A549 (cell line): ENCODE data around the gene B3GALT4. TPM values are rescaled to one million over a fixed set of nuclear protein-coding genes. Genes with fewer than 3 reads are reported as not detected.
A peak's percentile ranks its signal among the peaks of the same experiment; 100 is the strongest.

Source experiments
- ATAC-seq, 2 experiments: fragments of 200-7000 bp in 1 of 2; fragments of >200 bp in 1 of 2; cut with Nextera tagmentation in 1 of 2; cut with Tn5 transposase in 1 of 2; 3 replicates each; pipeline versions ENCODE4 v1.8.0 to v1.9.1; 2018 to 2020; ENCODE audit warnings: mild to moderate bottlenecking in 1 of 2, moderate library complexity in 1 of 2
- CTCF ChIA-PET: fragments of 300-600 bp; sonication (Branson Sonifier 250); formaldehyde crosslinking; extraction: SDS; loops from one replicate; lab custom pipeline; 2021; ENCODE audit warnings: antibody characterized with exemption, inconsistent platforms; lab: Yijun Ruan, JAX
- POLR2A ChIA-PET: fragments of 350-600 bp; formaldehyde crosslinking; extraction: SDS; loops from one replicate; lab custom pipeline; 2021; ENCODE audit warnings: antibody characterized with exemption, inconsistent platforms; lab: Yijun Ruan, JAX
- DNase-seq, 2 experiments: peaks; one replicate each; pipeline versions ENCODE4 v3.0.0 to v3.0.0-alpha.2; 2011 to 2016; ENCODE audit warnings: low read depth in 1 of 2, low spot score in 1 of 2
- FAIRE-seq: peaks from 2 replicates; lab custom pipeline; 2011; peaks lifted over from hg19 to GRCh38; lab: Jason Lieb, UNC
- H3K27ac ChIP-seq, 2 experiments: fragments of >200 bp; sonication (Bioruptor Twin); formaldehyde crosslinking; 3 replicates each; pipeline ENCODE4 v1.5.1; 2016 to 2017
- H3K4me1 ChIP-seq: fragments of >200 bp; sonication (Bioruptor Twin); formaldehyde crosslinking; 3 replicates; pipeline ENCODE4 v1.6.1; 2016
- H3K4me2 ChIP-seq: fragments of >200 bp; sonication (Bioruptor Twin); formaldehyde crosslinking; 3 replicates; pipeline ENCODE4 v1.6.1; 2016
- H3K4me3 ChIP-seq: fragments of >200 bp; sonication (Bioruptor Twin); formaldehyde crosslinking; 3 replicates; pipeline ENCODE4 v1.5.1; 2016
- H3K9me3 ChIP-seq: fragments of >200 bp; sonication (Bioruptor Twin); formaldehyde crosslinking; 3 replicates; pipeline ENCODE4 v1.6.1; 2016
- BCL3 ChIP-seq: fragments of >200 bp; sonication (Bioruptor Twin); formaldehyde crosslinking; IDR thresholded peaks from 3 replicates; pipeline ENCODE4 v1.6.1; 2016
- CBX2 ChIP-seq: fragments of 200-600 bp; sonication (generic); IDR thresholded peaks from 2 replicates; pipeline ENCODE4 v1.6.1; 2016; ENCODE audit warnings: low read depth, mild to moderate bottlenecking, borderline replicate concordance
- CBX8 ChIP-seq: fragments of 200-600 bp; sonication (generic); IDR thresholded peaks from 2 replicates; pipeline ENCODE4 v1.6.1; 2016
- CTCF ChIP-seq: fragments of >200 bp; sonication (Bioruptor Twin); formaldehyde crosslinking; IDR thresholded peaks from 3 replicates; pipeline ENCODE4 v1.5.1; 2016
- EHF ChIP-seq: fragments of 250-450 bp; sonication (Bioruptor Pico); IDR thresholded peaks from 2 replicates; pipeline ENCODE4 v1.5.0; 2020; ENCODE audit warnings: mild to moderate bottlenecking
- GATA3 ChIP-seq: IDR thresholded peaks from 2 replicates; pipeline ENCODE4 v1.6.1; 2012; ENCODE audit warnings: borderline replicate concordance
- HDAC2 ChIP-seq: fragments of 200-600 bp; sonication (generic); IDR thresholded peaks from 2 replicates; pipeline ENCODE4 v1.6.1; 2016
- HEYL ChIP-seq: fragments of 250-450 bp; sonication (Bioruptor Pico); IDR thresholded peaks from 2 replicates; pipeline ENCODE4 v1.8.0; 2021; ENCODE audit warnings: mild to moderate bottlenecking, moderate library complexity
- HOXB13 ChIP-seq: fragments of 250-450 bp; sonication (Bioruptor Pico); IDR thresholded peaks from 2 replicates; pipeline ENCODE4 v1.5.0; 2020; ENCODE audit warnings: low read depth, mild to moderate bottlenecking, moderate library complexity
- HOXB5 ChIP-seq: fragments of 250-450 bp; sonication (Bioruptor Pico); IDR thresholded peaks from 2 replicates; pipeline ENCODE4 v1.5.0; 2020; ENCODE audit warnings: mild to moderate bottlenecking, moderate library complexity
- JUN ChIP-seq, 2 experiments: fragments of >200 bp; sonication (Bioruptor Twin); formaldehyde crosslinking; IDR thresholded peaks; 2 replicates in 1 of 2; 3 replicates in 1 of 2; pipeline ENCODE4 v1.6.1; 2016 to 2017
- KDM5A ChIP-seq: fragments of 200-600 bp; sonication (generic); IDR thresholded peaks from 2 replicates; pipeline ENCODE4 v1.6.1; 2016; ENCODE audit warnings: antibody characterized with exemption, mild to moderate bottlenecking
- MAZ ChIP-seq: fragments of 150-350 bp; IDR thresholded peaks from 2 replicates; pipeline ENCODE4 v1.6.1; 2014; ENCODE audit warnings: antibody characterized with exemption, low read depth, low read length, borderline replicate concordance
- MYC ChIP-seq: IDR thresholded peaks from 2 replicates; pipeline ENCODE4 v1.6.1; 2012; ENCODE audit warnings: mild to moderate bottlenecking, inconsistent platforms, low read length, improper control_type of control experiment, borderline replicate concordance
- RAD21 ChIP-seq, 2 experiments: fragments of >200 bp in 1 of 2; sonication (Bioruptor Twin) in 1 of 2; formaldehyde crosslinking in 1 of 2; IDR thresholded peaks in 1 of 2; conservative IDR thresholded peaks in 1 of 2; 2 replicates in 1 of 2; 3 replicates in 1 of 2; pipeline ENCODE4 v1.6.1; 2012 to 2018; ENCODE audit warnings: inconsistent platforms in 1 of 2
- RCOR1 ChIP-seq: fragments of 150-350 bp; IDR thresholded peaks from 2 replicates; pipeline ENCODE4 v1.6.1; 2014; ENCODE audit warnings: antibody characterized with exemption, low read length, low read depth
- RNF2 ChIP-seq: fragments of 200-600 bp; sonication (generic); IDR thresholded peaks from 2 replicates; pipeline ENCODE4 v1.6.1; 2016; ENCODE audit warnings: low read depth, mild to moderate bottlenecking, antibody characterized with exemption, moderate library complexity, borderline replicate concordance
- SMC3 ChIP-seq: fragments of >200 bp; sonication (Bioruptor Twin); formaldehyde crosslinking; IDR thresholded peaks from 3 replicates; pipeline ENCODE4 v1.6.1; 2018; ENCODE audit warnings: inconsistent platforms
- SREBF2 ChIP-seq: fragments of 450-650 bp; IDR thresholded peaks from 2 replicates; pipeline ENCODE4 v1.6.1; 2014; ENCODE audit warnings: mild to moderate bottlenecking, moderate library complexity
- TP53 ChIP-seq: fragments of 250-450 bp; sonication (Bioruptor Pico); IDR thresholded peaks from 2 replicates; pipeline ENCODE4 v1.5.0; 2021; ENCODE audit warnings: mild to moderate bottlenecking, moderate library complexity
- ZC3H11A ChIP-seq: fragments of 450-650 bp; IDR thresholded peaks from 2 replicates; pipeline ENCODE4 v1.6.1; 2014; ENCODE audit warnings: antibody characterized with exemption, mild to moderate bottlenecking
- ZNF302 ChIP-seq: fragments of 250-450 bp; sonication (Bioruptor Pico); IDR thresholded peaks from 2 replicates; pipeline ENCODE4 v1.9.0; 2021; ENCODE audit warnings: inconsistent platforms, mild to moderate bottlenecking, moderate library complexity
- ZSCAN20 ChIP-seq: fragments of 250-450 bp; sonication (Bioruptor Pico); IDR thresholded peaks from 2 replicates; pipeline ENCODE4 v1.8.0; 2022; ENCODE audit warnings: mild to moderate bottlenecking, moderate library complexity
- WGBS: methylation state at CpG from one replicate; pipeline ENCODE4 v1.1.6; 2017; ENCODE audit errors: missing lambda C conversion rate; 5-methylcytosine and 5-hydroxymethylcytosine counted together
- polyA plus RNA-seq, 4 experiments: library from polyadenylated mRNA; depleted of rRNA in 3 of 4; stranded (reverse); fragments of >200 nt; fragmentation: RNase III in 1 of 4; extraction: RNeasy Plus Mini Kit Qiagen cat#74134 plus additional on column Dnase treatment in 1 of 4; gene quantifications; 2 replicates in 3 of 4; 3 replicates in 1 of 4; pipeline ENCODE4 v1.2.3, GENCODE V29; 2011 to 2017
- TF ChIP-seq, protein P1 (sequence below): fragments of 150-350 bp; IDR thresholded peaks from 2 replicates; pipeline ENCODE4 v1.6.1; 2014; ENCODE audit warnings: low read depth, mild to moderate bottlenecking, low read length
- TF ChIP-seq, protein P2 (sequence below): IDR thresholded peaks from 2 replicates; pipeline ENCODE4 v1.6.1; 2012; ENCODE audit warnings: low read depth, borderline replicate concordance
- TF ChIP-seq, protein P3 (sequence below): fragments of >200 bp; sonication (Bioruptor Twin); formaldehyde crosslinking; IDR thresholded peaks from 2 replicates; pipeline ENCODE4 v1.6.1; 2016

The B3GALT4 gene
- polyA plus RNA-seq, 2 of the 4 experiments (the other 2 are of a cell fraction), result 0.27 to 0.54 TPM

GRCh38 chr6:33251395-33252012, 25.4 kb upstream of the B3GALT4 start:
- ChIA-PET CTCF (interaction anchor here (0.6 to 3.7 kb wide), 3 partner anchors 10 to 26 kb away, joined by 3 to 33 read pairs (median 5); no protein-coding TSS in a partner anchor), POLR2A (no interaction called here)
- 93% methylated on average over 6 of the region's 6 CpGs for WGBS
- no peak overlapping the region for H3K4me3 ChIP-seq
- H3K4me1 ChIP-seq, result peaks cover 11% of the 10 kb centered on the region
- no peaks in the 10 kb centered on the region for H3K9me3 ChIP-seq
- TF ChIP-seq CTCF, result no peak
- TF ChIP-seq ZC3H11A, result no peak
- TF ChIP-seq JUN (IDR thresholded peaks at IDR 0.05), result no peak
- TF ChIP-seq MAZ, result no peak
- TF ChIP-seq SREBF2, result no peak
- TF ChIP-seq, protein P1, sequence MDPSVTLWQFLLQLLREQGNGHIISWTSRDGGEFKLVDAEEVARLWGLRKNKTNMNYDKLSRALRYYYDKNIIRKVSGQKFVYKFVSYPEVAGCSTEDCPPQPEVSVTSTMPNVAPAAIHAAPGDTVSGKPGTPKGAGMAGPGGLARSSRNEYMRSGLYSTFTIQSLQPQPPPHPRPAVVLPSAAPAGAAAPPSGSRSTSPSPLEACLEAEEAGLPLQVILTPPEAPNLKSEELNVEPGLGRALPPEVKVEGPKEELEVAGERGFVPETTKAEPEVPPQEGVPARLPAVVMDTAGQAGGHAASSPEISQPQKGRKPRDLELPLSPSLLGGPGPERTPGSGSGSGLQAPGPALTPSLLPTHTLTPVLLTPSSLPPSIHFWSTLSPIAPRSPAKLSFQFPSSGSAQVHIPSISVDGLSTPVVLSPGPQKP, result no peak
- TF ChIP-seq SMC3, result no peak
- no peak for TF ChIP-seq KDM5A
- no peak for TF ChIP-seq CBX2
- TF ChIP-seq CBX8, result no peak
- no peak for TF ChIP-seq TP53 (CRISPR knock-in tag)
- no peak for TF ChIP-seq HDAC2
- no peak for TF ChIP-seq EHF (CRISPR knock-in tag)
- TF ChIP-seq RCOR1, result no peak
- TF ChIP-seq, protein P2, sequence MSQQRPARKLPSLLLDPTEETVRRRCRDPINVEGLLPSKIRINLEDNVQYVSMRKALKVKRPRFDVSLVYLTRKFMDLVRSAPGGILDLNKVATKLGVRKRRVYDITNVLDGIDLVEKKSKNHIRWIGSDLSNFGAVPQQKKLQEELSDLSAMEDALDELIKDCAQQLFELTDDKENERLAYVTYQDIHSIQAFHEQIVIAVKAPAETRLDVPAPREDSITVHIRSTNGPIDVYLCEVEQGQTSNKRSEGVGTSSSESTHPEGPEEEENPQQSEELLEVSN, result no peak
- no peak for TF ChIP-seq RNF2
- H3K4me2 ChIP-seq, result no peak overlapping the region
- FAIRE-seq (no peak), DNase-seq (no peak), ATAC-seq (no peak)
- H3K27ac ChIP-seq, result no peak overlapping the region

DNA sequence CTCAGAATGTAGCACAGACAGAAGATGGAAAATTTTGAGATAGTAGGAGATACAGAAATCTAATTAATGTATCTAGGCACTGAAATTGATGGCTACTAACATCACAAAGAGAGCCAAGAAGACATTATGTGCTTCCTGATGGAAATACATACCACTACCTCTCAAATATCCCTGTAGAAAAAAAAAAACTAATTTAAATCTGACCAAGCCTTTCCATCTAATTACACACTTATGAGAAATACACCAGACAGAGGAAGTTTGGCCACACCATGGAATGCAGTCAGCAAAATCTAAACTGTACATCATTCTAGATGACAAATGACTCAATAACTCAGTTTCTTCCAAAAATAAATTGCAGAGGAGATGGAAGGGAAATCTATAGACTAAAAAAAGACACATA, 24.2 kb upstream of the B3GALT4 start:
- POLR2A ChIA-PET, result no interaction called here
- no peak for TF ChIP-seq CBX2
- no peak for TF ChIP-seq HOXB13 (CRISPR knock-in tag)
- TF ChIP-seq RNF2, result no peak
- Histone ChIP-seq H3K4me2 (no peak overlapping the region), H3K4me1 (peaks cover 11% of the 10 kb centered on the region), H3K4me3 (no peak overlapping the region), H3K27ac (no peak overlapping the region), H3K9me3 (no peaks in the 10 kb centered on the region)
- ATAC-seq (no peak), DNase-seq (no peak), FAIRE-seq (no peak)
- CTCF ChIA-PET, result no interaction called here

DNA sequence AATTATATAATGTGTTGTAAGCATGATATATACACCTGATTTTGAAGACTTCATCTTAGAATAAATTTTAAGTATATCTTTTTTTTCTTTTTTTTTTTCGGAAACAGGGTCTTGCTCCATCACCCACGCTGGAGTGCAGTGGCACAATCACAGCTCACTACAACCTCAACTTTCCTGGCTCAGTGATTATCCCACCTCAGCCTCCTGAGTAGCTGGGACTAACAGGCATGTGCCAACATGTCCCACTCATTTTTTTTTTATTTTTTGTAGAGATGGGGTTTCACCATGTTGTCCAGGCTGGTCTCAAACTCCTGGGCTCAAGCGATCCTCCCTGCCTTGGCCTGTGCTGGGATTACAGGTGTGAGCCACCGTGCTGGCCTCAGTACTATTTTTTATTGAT, 22.3 kb upstream of the B3GALT4 start:
- H3K4me3 ChIP-seq, result no peak overlapping the region
- DNase-seq (no peak), FAIRE-seq (no peak), ATAC-seq (no peak)
- POLR2A ChIA-PET, result no interaction called here
- H3K9me3 ChIP-seq, result no peaks in the 10 kb centered on the region
- CTCF ChIA-PET, result no interaction called here
- H3K4me2 ChIP-seq, result no peak overlapping the region
- 0 out of 6 replicates have a peak overlapping the region, but pooled peaks have one; percentile 16 to 20 for H3K27ac ChIP-seq
- H3K4me1 ChIP-seq, result peaks cover 11% of the 10 kb centered on the region
- 93% methylated on average over 4 of the region's 4 CpGs for WGBS
- TF ChIP-seq RAD21 (conservative IDR thresholded peaks at IDR 0.05 in 1 of 2, IDR thresholded peaks at IDR 0.05 in 1 of 2) (no peak), BCL3 (no peak), HEYL (CRISPR knock-in tag) (no peak), CTCF (no peak), EHF (CRISPR knock-in tag) (no peak), GATA3 (no peak), ZSCAN20 (CRISPR knock-in tag) (no peak), MYC (no peak), HOXB5 (CRISPR knock-in tag) (no peak), ZNF302 (no peak)
- TF ChIP-seq, protein P1, result no peak
- TF ChIP-seq, protein P3, sequence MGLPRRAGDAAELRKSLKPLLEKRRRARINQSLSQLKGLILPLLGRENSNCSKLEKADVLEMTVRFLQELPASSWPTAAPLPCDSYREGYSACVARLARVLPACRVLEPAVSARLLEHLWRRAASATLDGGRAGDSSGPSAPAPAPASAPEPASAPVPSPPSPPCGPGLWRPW, result no peak
